Measurements from ENCODE around the gene L3HYPDH.
A peak's percentile ranks its signal among the peaks of the same experiment; 100 is the strongest.

L3HYPDH gene

GRCh38 chr14:59490756-59491155 is 6.5 kb upstream of the L3HYPDH start:
- no peaks in the 10 kb centered on the region for H3K27me3 ChIP-seq (ENCODE audit: insufficient read depth, poor library complexity, severe bottlenecking)
- no peak for DNase-seq (ENCODE audit: low read depth in 1 of 2, low spot score in 1 of 2)
- H3K4me3 ChIP-seq (replicated peaks; ENCODE audit: insufficient read depth, low read length) = no peak overlapping the region
- TF ChIP-seq CTCF (IDR thresholded peaks at IDR 0.05; ENCODE audit: insufficient read depth, low read length) (no peak), SPI1 (IDR thresholded peaks at IDR 0.05; ENCODE audit: borderline replicate concordance, low read depth) (no peak), REST (IDR thresholded peaks at IDR 0.05; ENCODE audit: insufficient replicate concordance, low read depth) (no peak), POLR2AphosphoS5 (IDR thresholded peaks at IDR 0.05; ENCODE audit: low read depth) (no peak), GABPA (IDR thresholded peaks at IDR 0.05; ENCODE audit: low read depth) (no peak)
- H3K27ac ChIP-seq (replicated peaks) = no peak overlapping the region

GRCh38 chr14:59484639-59485175 is 499 bp upstream of the L3HYPDH start:
- H3K27ac ChIP-seq (replicated peaks) = peak overlapping the region; percentile 95
- no peaks in the 10 kb centered on the region for H3K27me3 ChIP-seq (ENCODE audit: insufficient read depth, poor library complexity, severe bottlenecking)
- TF ChIP-seq POLR2AphosphoS5 (IDR thresholded peaks at IDR 0.05; ENCODE audit: low read depth) (no peak), SPI1 (IDR thresholded peaks at IDR 0.05; ENCODE audit: borderline replicate concordance, low read depth) (no peak)
- peak in 1 of 2 experiments; percentile 51 for DNase-seq (ENCODE audit: low read depth in 1 of 2, low spot score in 1 of 2)
- peak overlapping the region; percentile 73 for H3K4me3 ChIP-seq (replicated peaks; ENCODE audit: insufficient read depth, low read length)

GRCh38 chr14:59483363-59483762 is 845 bp downstream of the L3HYPDH start:
- peak overlapping the region; percentile 73 for H3K4me3 ChIP-seq (replicated peaks; ENCODE audit: insufficient read depth, low read length)
- no peak for TF ChIP-seq POLR2AphosphoS5 (IDR thresholded peaks at IDR 0.05; ENCODE audit: low read depth)
- no peak for TF ChIP-seq SPI1 (IDR thresholded peaks at IDR 0.05; ENCODE audit: borderline replicate concordance, low read depth)
- no peak for TF ChIP-seq REST (IDR thresholded peaks at IDR 0.05; ENCODE audit: insufficient replicate concordance, low read depth)
- TF ChIP-seq CTCF (IDR thresholded peaks at IDR 0.05; ENCODE audit: insufficient read depth, low read length) = no peak
- no peak for TF ChIP-seq GABPA (IDR thresholded peaks at IDR 0.05; ENCODE audit: low read depth)
- no peaks in the 10 kb centered on the region for H3K27me3 ChIP-seq (ENCODE audit: insufficient read depth, poor library complexity, severe bottlenecking)
- H3K27ac ChIP-seq (replicated peaks) = peak overlapping the region; percentile 95
- no peak for DNase-seq (ENCODE audit: low read depth in 1 of 2, low spot score in 1 of 2)

- TF ChIP-seq REST (IDR thresholded peaks at IDR 0.05; ENCODE audit: insufficient replicate concordance, low read depth) (no peak), GABPA (IDR thresholded peaks at IDR 0.05; ENCODE audit: low read depth) (no peak), SPI1 (IDR thresholded peaks at IDR 0.05; ENCODE audit: borderline replicate concordance, low read depth) (no peak), CTCF (IDR thresholded peaks at IDR 0.05; ENCODE audit: insufficient read depth, low read length) (no peak), POLR2AphosphoS5 (IDR thresholded peaks at IDR 0.05; ENCODE audit: low read depth) (no peak)
- H3K4me3 ChIP-seq (replicated peaks; ENCODE audit: insufficient read depth, low read length) = peak overlapping the region; percentile 73
- no peaks in the 10 kb centered on the region for H3K27me3 ChIP-seq (ENCODE audit: insufficient read depth, poor library complexity, severe bottlenecking)
- no peak overlapping the region for H3K27ac ChIP-seq (replicated peaks)
- DNase-seq (ENCODE audit: low read depth in 1 of 2, low spot score in 1 of 2) = no peak
Measured at GRCh38 chr14:59482541-59483331, 1.5 kb downstream of the L3HYPDH start.

Data from HL-60 (cell line).